GM19193 (cell line): ENCODE results near the gene PTCD1.

ENCODE experiments used
- POLR2A ChIP-seq: IDR thresholded peaks from 4 replicates; pipeline ENCODE4 v1.6.1; 2011; ENCODE audit not compliant: insufficient read depth, insufficient read length; ENCODE audit errors: extremely low read depth

The PTCD1 gene

DNA sequence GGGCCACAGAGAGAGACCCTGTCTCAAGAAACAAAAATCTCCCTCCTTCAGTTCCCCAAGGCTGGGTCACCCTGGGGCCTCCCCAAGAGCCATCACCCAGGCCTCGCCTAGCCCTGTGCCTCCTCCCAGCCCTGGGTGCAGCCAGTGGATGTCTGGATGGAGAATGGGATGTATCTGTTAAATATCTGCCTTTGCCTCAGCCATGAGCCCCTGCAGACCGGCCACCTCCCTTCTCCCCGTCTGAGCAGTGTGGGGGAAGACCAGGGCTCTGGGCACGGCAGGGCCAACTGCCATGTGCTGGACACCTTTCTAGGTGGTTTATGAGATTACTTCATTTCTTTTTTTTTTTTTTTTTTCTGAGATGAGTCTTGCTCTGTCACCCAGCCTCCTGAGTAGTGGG, 54.1 kb downstream of the PTCD1 start:
- no peak for TF ChIP-seq POLR2A

DNA sequence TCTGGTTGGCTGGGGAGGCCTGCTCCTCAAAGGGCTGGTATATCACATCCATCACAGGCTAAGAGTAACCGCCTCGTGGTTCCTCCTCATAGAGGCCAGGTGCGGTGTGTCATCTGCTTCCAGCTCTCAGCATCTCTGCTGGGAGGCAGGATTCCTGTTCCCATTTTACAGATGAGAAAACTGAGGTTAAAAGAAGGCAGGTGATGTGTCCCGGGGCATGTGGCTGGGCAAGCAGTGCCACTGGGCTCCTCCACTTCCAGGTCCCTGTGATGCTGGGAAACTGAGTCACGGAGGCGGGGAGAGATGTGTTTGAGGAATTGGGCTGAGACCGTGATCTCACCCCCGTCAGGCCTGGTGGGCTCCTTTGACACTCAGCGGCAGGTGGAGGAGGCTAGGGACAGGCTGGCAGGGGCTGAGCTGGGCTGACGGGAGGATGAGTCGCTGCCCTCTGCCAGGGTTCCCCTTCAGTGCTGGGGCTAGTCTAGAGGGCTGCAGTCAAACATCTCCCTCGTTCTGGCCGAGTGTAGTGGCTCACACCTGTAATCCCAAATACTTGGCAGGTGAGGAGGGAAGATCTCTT, 54.7 kb downstream of the PTCD1 start:
- no peak for TF ChIP-seq POLR2A

DNA sequence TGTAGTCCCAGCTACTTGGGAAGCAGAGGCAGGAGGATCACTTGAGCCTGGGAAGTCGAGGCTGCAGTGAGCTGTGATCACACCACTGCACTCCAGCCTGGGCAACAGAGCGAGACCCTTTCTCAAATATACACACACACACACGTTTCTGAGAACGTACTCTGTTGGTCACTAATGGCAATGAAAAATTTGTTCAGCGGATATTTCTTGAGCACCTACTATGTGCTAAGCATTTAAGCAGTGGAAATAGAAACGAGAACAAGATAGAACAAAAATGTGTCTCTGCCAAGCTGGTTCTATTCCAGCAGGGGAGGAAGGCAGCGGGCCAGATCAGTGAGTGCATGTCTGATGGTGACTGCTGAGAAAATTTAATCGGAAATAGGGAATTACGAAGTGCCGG, 55.4 kb downstream of the PTCD1 start:
- no peak for TF ChIP-seq POLR2A

DNA sequence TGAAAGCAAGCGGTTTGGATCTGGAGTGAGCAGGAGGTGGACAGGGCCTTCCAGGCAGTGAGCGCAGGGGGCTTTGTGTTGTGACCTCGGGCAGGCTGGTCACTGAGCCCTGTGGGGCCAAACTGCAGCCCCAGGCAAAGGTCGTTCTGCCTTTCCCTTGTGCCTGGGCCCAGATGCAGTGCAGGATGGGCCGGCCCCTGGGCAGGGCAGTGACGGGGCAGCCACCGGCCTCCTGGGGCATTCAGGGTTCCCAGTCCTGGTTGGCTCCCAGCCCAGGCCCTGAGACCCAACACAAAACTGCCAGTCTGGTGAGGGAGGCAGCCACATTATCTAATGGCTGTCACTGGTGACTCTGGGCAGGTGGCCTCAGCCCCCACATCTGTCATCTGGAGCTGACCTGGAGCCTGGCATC, 56.9 kb downstream of the PTCD1 start:
- TF ChIP-seq POLR2A, result no peak

DNA sequence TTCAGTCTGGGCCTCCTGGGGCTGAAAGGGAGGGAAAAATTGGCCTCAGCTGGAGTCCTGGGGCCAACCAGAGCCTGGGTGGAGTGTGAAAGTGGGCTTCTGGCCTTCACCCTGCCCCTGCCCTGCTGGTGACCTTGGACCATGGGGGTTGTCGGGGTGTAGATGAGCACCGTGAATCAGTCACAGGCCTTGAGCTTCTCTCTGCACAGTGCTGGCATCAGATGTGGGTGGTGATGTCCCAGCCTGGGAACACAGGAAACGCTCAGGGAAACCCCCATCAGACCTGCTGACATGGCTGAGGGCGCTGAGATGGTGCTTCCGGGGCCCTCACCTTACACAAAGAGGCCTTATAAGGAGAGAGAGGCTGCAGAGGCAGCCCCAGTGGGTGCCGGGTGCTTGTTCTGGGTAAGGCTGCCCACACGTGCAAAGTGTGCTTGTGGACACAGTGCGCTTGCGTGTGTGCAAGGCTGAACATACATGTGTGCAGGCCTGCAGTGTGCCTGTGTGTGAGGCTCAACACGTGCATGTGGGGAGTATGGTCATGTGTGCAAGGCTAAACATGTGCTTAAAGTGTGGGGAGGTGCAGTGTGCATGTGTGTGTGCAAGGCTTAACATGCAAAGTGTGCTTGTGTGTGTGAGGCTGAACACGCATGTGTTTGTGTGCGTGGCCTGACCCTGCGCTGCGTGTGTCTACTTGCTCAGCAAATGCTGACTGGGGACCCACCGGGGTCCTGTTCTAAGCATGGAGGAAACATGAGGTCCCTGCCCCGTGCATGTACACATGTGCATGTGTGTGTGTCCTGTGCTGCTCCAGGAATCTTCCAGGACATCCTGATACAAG, 57.6 kb downstream of the PTCD1 start:
- TF ChIP-seq POLR2A, result peak; percentile 86

DNA sequence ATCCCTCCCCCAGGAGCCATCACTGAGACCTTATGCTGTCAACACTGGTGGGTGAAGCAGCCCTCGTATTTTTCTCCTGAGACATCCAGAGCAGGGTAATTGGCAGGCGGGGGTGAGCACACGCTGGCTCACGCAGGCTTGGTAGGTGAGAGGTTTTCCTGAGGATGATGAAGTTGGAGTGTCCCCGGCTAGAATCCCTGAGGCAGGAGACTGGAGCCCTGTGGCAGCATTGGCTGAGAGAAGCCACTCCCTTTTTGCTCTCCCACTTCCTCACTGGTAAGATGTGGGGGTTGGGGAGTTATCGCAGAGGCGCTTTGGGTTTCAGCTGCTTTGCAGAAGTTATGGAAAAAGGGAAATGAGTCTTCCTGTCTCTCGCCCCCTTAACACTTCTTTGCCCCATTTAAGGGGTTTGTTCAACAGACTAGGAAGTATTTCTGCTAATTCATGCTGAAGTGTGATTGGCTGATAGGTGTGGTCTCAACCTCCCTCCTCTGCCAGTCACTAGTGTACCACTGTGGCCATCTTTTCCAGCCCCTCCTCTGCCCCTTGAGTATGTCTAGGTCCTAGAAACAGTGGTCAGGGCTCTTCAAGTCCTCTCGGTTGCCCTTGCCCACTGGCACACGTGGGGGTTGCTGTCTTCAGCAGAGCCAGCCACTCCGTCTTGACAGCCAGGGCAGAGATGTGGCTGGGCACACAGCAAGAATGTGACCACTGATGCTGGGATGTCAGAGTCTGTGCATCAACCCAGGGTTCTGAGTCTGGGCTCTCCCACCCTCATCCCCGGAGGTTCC, 58.4 kb downstream of the PTCD1 start:
- peak; percentile 62 for TF ChIP-seq POLR2A

GRCh38 chr7:99379043-99379577, 59.5 kb downstream of the PTCD1 start:
- TF ChIP-seq POLR2A, result no peak

DNA sequence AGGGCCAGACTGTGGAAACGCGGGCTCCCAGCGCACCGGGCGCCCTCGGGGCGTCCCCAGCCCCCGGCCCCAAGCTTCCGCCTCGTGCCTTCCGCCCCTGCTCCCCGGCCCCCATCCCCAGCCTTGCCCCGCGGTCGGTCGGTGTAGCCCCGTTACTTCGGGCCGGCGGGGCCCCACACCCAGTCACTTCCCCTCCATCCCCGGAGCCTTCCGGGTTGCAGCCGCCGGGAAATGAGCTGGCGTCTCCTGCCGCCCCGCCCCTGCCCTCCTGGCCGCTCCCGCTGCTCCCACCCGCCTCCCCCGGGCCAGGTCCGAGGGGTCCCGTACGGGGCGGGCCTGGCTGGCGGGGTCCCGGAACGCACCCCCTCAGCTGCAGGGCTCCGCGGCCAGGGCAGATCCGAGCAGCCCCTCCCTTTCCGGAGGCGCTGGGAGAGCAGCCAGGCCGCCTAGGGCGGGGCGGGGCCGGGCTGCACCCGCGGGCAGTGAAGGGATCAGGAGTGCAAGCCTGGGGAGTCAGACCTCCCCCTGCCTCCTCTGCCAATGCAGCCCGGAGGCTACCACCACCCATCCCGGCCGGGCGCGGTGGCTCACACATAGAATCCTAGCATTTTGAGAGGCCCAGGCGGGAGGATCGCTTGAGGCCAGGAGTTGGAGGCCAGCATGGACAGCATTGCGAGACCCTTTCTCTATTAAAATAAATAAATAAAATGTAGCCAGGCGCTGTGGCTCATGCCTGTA, 63.4 kb downstream of the PTCD1 start:
- peak; percentile 53 for TF ChIP-seq POLR2A

- peak; percentile 90 for TF ChIP-seq POLR2A
Measured at GRCh38 chr7:99374111-99375064, 64.2 kb downstream of the PTCD1 start, which contains the start of gene ARPC1B. Gene ARPC1B, plus strand, starts transcription at chr7:99374730. Its CDS starts 10,985 bp downstream, at chr7:99385715.

DNA sequence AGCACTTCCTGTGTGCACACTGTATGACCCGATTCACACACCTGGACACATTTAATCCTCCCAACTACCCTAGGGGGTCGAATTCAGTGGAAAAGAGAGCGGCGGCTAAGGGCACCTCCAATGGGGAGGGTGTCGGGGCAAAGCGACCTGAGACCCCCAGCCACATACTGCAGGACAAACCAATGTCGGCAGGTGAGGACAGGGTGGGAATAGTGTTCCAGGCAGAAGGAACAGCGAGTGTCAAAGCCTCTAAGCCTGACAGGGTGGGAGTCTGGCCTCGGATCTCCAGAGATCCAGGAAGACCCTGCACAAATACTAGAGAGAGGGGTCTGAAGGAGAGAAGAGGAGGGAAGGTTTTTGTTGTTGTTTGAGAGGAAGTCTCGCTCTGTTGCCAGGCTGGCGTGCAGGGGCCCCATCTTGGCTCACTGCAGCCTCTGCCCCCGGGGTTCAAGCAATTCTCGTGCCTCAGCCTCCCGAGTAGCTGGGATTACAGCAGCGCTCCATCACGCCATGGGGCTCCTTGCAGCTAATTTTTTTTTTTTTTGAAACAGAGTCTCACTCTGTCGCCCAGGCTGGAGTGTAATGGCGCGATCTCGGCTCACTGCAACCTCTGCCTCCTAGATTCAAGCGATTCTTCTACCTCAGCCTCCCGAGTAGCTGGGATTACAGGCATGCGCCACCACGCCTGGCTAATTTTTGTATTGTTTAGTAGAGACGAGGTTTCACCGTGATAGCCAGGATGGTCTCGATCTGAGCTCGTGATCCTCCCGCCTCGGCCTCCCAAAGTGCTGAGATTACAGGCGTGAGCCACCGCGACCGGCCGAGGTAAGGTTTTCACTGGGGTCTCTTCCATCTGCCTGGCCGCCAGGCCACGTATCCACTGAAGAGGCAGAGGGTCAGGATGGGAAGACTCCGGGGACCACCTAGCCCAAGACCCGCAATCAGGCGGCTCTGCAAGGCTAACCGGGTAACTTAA, 65.2 kb downstream of the PTCD1 start:
- no peak for TF ChIP-seq POLR2A

- TF ChIP-seq POLR2A, result no peak
Measured at GRCh38 chr7:99372275-99373090, 66.1 kb downstream of the PTCD1 start.
